DND-41 (cell line): ENCODE results near the gene KIF3B.

Source experiments
- ATAC-seq: fragments of 200-7000 bp; cut with Tn5 transposase; 3 replicates; pipeline ENCODE4 v1.9.1; 2021; ENCODE audit warnings: low read depth; ENCODE audit not compliant: insufficient read depth
- DNase-seq: peaks from one replicate; pipeline ENCODE4 v3.0.0-alpha.2; 2020
- H2AFZ ChIP-seq: 2 replicates; pipeline ENCODE4 v1.6.0; 2012; ENCODE audit warnings: low read depth, low read length
- H3K27ac ChIP-seq: 2 replicates; pipeline ENCODE4 v1.5.1; 2012; ENCODE audit warnings: low read length, inconsistent platforms
- H3K27me3 ChIP-seq: fragments of 200-600 bp; sonication (generic); 2 replicates; pipeline ENCODE4 v1.6.0; 2012; ENCODE audit warnings: low read length, mild to moderate bottlenecking, inconsistent platforms; ENCODE audit not compliant: insufficient read depth, poor library complexity
- H3K36me3 ChIP-seq: 2 replicates; pipeline ENCODE4 v1.5.1; 2012; ENCODE audit warnings: low read length, inconsistent platforms; ENCODE audit not compliant: insufficient read depth
- H3K4me1 ChIP-seq: 2 replicates; pipeline ENCODE4 v1.5.1; 2012; ENCODE audit warnings: mild to moderate bottlenecking, low read length; ENCODE audit not compliant: insufficient read depth
- H3K4me2 ChIP-seq: 2 replicates; pipeline ENCODE4 v1.6.0; 2012; ENCODE audit warnings: mild to moderate bottlenecking, moderate library complexity, low read length, inconsistent platforms; ENCODE audit not compliant: insufficient read depth
- H3K4me3 ChIP-seq, 2 experiments: fragments of 200-600 bp in 1 of 2; shearing (Covaris generic) in 1 of 2; 2 replicates each; pipeline ENCODE4 v1.5.1; 2012 to 2016; ENCODE audit warnings: inconsistent platforms in 2 of 2, low read length in 2 of 2, mild to moderate bottlenecking in 2 of 2, low read depth in 1 of 2, moderate library complexity in 1 of 2
- H3K79me2 ChIP-seq: 2 replicates; pipeline ENCODE4 v1.6.0; 2012; ENCODE audit warnings: low read length, inconsistent platforms; ENCODE audit not compliant: insufficient read depth
- H3K9ac ChIP-seq: 2 replicates; pipeline ENCODE4 v1.6.0; 2012; ENCODE audit warnings: low read depth, mild to moderate bottlenecking, inconsistent platforms, low read length, moderate library complexity
- H3K9me3 ChIP-seq: 2 replicates; pipeline ENCODE4 v1.5.1; 2012; ENCODE audit warnings: low read length, moderate library complexity, mild to moderate bottlenecking, inconsistent platforms; ENCODE audit not compliant: insufficient read depth, severe bottlenecking
- H4K20me1 ChIP-seq: 2 replicates; pipeline ENCODE4 v1.6.0; 2012; ENCODE audit warnings: low read length; ENCODE audit not compliant: insufficient read depth
- CTCF ChIP-seq: IDR thresholded peaks from 2 replicates; pipeline ENCODE4 v1.5.1; 2012; ENCODE audit warnings: borderline replicate concordance, low read length, moderate library complexity, mild to moderate bottlenecking; ENCODE audit not compliant: poor library complexity, severe bottlenecking; ENCODE audit errors: extremely low read depth
- EZH2 ChIP-seq: IDR thresholded peaks from 3 replicates; pipeline ENCODE4 v1.6.1; 2012; ENCODE audit warnings: borderline replicate concordance, low read depth, mild to moderate bottlenecking, moderate library complexity, low read length, inconsistent platforms; ENCODE audit not compliant: severe bottlenecking

KIF3B gene

GRCh38 chr20:32277361-32278198, at the start of gene KIF3B:
KIF3B (plus strand) TSS chr20:32277651; CDS start chr20:32309778, 32,127 bp downstream.
- Histone ChIP-seq H3K9me3 (no peaks in the 10 kb centered on the region), H4K20me1 (no peaks in the 10 kb centered on the region), H3K4me2 (peak within 1 kb of the TSS; percentile 86), H3K27me3 (no peaks in the 10 kb centered on the region), H3K9ac (peak within 1 kb of the TSS; percentile 71), H3K36me3 (0 out of 2 replicates have a peak, but pooled peaks cover 3% of the 10 kb centered on the region), H2AFZ (peak within 1 kb of the TSS; percentile 98), H3K27ac (peak within 1 kb of the TSS; percentile 73), H3K79me2 (peaks cover 28% of the 10 kb centered on the region), H3K4me1 (peaks cover 21% of the 10 kb centered on the region), H3K4me3 (peak within 1 kb of the TSS; percentile 59 to 82)
- TF ChIP-seq CTCF: no peak
- no peak for TF ChIP-seq EZH2
- ATAC-seq: peak; percentile 95
- peak; percentile 93 for DNase-seq

DNA sequence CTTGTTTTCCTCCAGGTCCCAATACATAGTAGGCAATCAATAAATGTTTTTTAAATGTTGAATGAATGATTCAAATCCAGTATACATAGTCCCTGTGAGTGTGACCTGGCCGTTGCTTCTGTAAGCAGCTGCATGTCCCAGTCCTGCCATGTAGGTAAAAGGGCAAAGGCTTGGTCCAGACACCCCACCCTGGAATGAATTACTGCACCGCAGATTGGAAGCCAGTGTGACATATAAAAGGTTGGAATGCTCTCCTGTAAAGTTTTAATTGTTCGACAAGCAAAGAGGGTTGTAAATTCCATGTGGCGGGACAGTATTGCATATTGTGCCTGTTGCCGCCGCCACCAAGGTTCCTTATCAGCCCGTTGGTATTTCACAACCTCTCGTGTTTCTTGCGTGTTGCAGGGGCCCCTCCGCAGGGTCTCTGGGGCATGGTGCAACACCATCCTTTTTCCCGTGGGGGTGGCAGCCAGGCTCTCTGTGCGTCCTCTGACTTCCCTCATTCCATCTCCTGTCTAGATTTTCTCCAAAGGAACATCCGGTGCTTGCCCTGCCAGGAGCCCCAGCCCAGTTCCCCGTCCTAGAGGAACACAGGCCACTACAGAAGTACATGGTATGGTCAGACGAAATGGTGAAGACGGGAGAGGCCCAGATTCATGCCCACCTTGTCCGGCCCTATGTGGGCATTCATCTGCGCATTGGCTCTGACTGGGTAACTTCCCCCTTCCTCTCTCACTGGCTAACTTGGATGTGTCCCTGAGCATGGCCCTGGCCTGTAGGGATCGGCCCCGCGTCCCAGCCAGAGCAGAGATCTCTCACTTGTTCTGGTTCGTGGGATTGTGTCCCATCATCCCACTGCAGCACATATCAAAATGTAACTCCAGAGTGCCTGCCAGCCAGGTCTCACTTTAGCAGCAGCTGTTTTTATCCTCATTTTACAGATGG, 49.4 kb upstream of the KIF3B start:
- Histone ChIP-seq H3K27ac (no peak overlapping the region), H3K4me2 (no peak overlapping the region), H2AFZ (no peak overlapping the region), H3K79me2 (no peaks in the 10 kb centered on the region), H4K20me1 (no peaks in the 10 kb centered on the region; the same call in 1 of the 2 replicates), H3K36me3 (peaks cover 77% of the 10 kb centered on the region), H3K4me1 (no peaks in the 10 kb centered on the region), H3K9me3 (no peaks in the 10 kb centered on the region), H3K9ac (no peak overlapping the region), H3K27me3 (no peaks in the 10 kb centered on the region), H3K4me3 (no peak overlapping the region)
- DNase-seq (no peak), ATAC-seq (no peak)
- TF ChIP-seq CTCF (no peak), EZH2 (no peak)

DNA sequence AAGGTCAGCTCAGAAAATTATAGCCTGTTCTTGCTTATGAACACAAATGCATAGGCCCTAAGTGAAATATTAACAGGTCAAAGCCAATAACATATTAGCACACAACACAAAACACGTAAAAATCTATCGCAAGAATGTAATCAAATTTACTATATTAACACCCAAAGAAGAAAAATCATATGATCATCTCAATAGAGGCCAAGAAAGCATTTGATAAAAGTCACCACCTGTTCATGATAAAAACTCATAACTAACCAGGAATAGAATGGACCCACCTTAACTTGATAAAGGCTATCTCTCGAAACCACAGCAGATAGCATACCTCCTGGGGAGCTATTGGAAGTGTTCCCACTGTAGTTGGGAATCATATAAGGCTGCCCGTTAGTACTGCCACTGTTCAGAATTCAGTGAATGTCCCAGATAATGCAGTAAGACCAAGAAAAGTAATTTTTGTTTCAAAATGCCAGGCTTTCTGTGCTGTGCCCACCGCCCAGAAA, 48.2 kb upstream of the KIF3B start:
- Histone ChIP-seq H3K79me2 (no peaks in the 10 kb centered on the region), H3K4me3 (no peak overlapping the region), H3K36me3 (peaks cover 77% of the 10 kb centered on the region), H4K20me1 (peaks cover under 1% of the 10 kb centered on the region; the same call in 1 of the 2 replicates), H3K9ac (no peak overlapping the region), H3K4me2 (no peak overlapping the region), H3K4me1 (no peaks in the 10 kb centered on the region), H3K9me3 (no peaks in the 10 kb centered on the region), H3K27me3 (no peaks in the 10 kb centered on the region), H3K27ac (no peak overlapping the region), H2AFZ (no peak overlapping the region)
- no peak for TF ChIP-seq CTCF
- DNase-seq: no peak
- no peak for ATAC-seq
